Measurements from ENCODE around the gene CDK16. TPM values are rescaled to one million over a fixed set of nuclear protein-coding genes. Genes with fewer than 3 reads are reported as not detected.

Gene CDK16
- total RNA-seq, 1 experiment from 2014 or later: 134 TPM

GRCh38 chrX:47226071-47226470 is 7.6 kb downstream of the CDK16 start:
- TF ChIP-seq POLR2AphosphoS5 (IDR thresholded peaks at IDR 0.05; ENCODE audit: low read depth, low read length) (no peak), CTCF (IDR thresholded peaks at IDR 0.05) (no peak), REST (IDR thresholded peaks at IDR 0.05; ENCODE audit: insufficient read depth in 1 of 2, low read depth in 2 of 2, low read length in 1 of 2) (no peak), TCF7L2 (IDR thresholded peaks at IDR 0.05; ENCODE audit: low read depth, low read length) (no peak), SIN3A (IDR thresholded peaks at IDR 0.05; ENCODE audit: borderline replicate concordance, insufficient read depth, low read depth, low read length) (no peak)
- Histone ChIP-seq H3K4me1 (ENCODE audit: control insufficient read depth, insufficient read depth, low read length) (no peaks in the 10 kb centered on the region), H3K27ac (ENCODE audit: low read length) (no peak overlapping the region), H3K9me3 (ENCODE audit: control insufficient read depth, insufficient read depth, low read depth, low read length) (no peaks in the 10 kb centered on the region), H3K36me3 (ENCODE audit: control insufficient read depth, insufficient read depth, low read length) (peaks cover 25% of the 10 kb centered on the region), H3K4me3 (ENCODE audit: low read depth in 2 of 2, low read length in 2 of 2) (no peak overlapping the region), H3K27me3 (ENCODE audit: control insufficient read depth, insufficient read depth, low read length) (no peaks in the 10 kb centered on the region)
- in situ Hi-C loops (cut with HindIII; ENCODE audit: low pct_unique_long_range_greater_than_20kb, low sequenced_read_pairs): no loop called here
- DNase-seq (ENCODE audit: low read depth, low spot score) (no peak), ATAC-seq (no peak)
- no TSS peak for BruUV-seq (replicated peaks)
- ChIA-PET CTCF (no interaction called here), POLR2A (no interaction called here)
- intact Hi-C loops (cut with micrococcal nuclease; ENCODE audit: unreplicated experiment): no loop called here

- intact Hi-C loops (cut with micrococcal nuclease; ENCODE audit: unreplicated experiment): no loop called here
- TF ChIP-seq CTCF (IDR thresholded peaks at IDR 0.05): no peak
- no peak for TF ChIP-seq SIN3A (IDR thresholded peaks at IDR 0.05; ENCODE audit: borderline replicate concordance, insufficient read depth, low read depth, low read length)
- no peak for TF ChIP-seq TCF7L2 (IDR thresholded peaks at IDR 0.05; ENCODE audit: low read depth, low read length)
- no peak for TF ChIP-seq REST (IDR thresholded peaks at IDR 0.05; ENCODE audit: insufficient read depth in 1 of 2, low read depth in 2 of 2, low read length in 1 of 2)
- no peak for TF ChIP-seq POLR2AphosphoS5 (IDR thresholded peaks at IDR 0.05; ENCODE audit: low read depth, low read length)
- DNase-seq (ENCODE audit: low read depth, low spot score) (no peak), ATAC-seq (no peak)
- H3K27ac ChIP-seq (ENCODE audit: low read length): no peak overlapping the region
- no TSS peak for BruUV-seq (replicated peaks)
- in situ Hi-C loops (cut with HindIII; ENCODE audit: low pct_unique_long_range_greater_than_20kb, low sequenced_read_pairs): no loop called here
- H3K4me3 ChIP-seq (ENCODE audit: low read depth in 2 of 2, low read length in 2 of 2): no peak overlapping the region
- POLR2A ChIA-PET: no interaction called here
- no peaks in the 10 kb centered on the region for H3K27me3 ChIP-seq (ENCODE audit: control insufficient read depth, insufficient read depth, low read length)
- no peaks in the 10 kb centered on the region for H3K9me3 ChIP-seq (ENCODE audit: control insufficient read depth, insufficient read depth, low read depth, low read length)
- CTCF ChIA-PET: no interaction called here
- peaks cover 25% of the 10 kb centered on the region for H3K36me3 ChIP-seq (ENCODE audit: control insufficient read depth, insufficient read depth, low read length)
- no peaks in the 10 kb centered on the region for H3K4me1 ChIP-seq (ENCODE audit: control insufficient read depth, insufficient read depth, low read length)
Measured at GRCh38 chrX:47226531-47227333, 8.3 kb downstream of the CDK16 start.

Measured in Panc1 (cell line).